ACHN (cell line): ENCODE results near the gene APOB.
"Not testable (repeated sequence)": the region's sequence is repeated elsewhere in the genome, so short reads cannot be mapped to it uniquely, and the experiment has no call there.

Source experiments
- DNase-seq: peaks from one replicate; pipeline ENCODE4 v3.0.0-alpha.2; 2015
- in situ Hi-C: cut with HindIII; loops from 2 replicates; pipeline ENCODE4 v1.10.0; 2017; ENCODE audit warnings: low sequenced_read_pairs, low pct_ligation_motif_present, low pct_unique_long_range_greater_than_20kb

APOB gene

DNA sequence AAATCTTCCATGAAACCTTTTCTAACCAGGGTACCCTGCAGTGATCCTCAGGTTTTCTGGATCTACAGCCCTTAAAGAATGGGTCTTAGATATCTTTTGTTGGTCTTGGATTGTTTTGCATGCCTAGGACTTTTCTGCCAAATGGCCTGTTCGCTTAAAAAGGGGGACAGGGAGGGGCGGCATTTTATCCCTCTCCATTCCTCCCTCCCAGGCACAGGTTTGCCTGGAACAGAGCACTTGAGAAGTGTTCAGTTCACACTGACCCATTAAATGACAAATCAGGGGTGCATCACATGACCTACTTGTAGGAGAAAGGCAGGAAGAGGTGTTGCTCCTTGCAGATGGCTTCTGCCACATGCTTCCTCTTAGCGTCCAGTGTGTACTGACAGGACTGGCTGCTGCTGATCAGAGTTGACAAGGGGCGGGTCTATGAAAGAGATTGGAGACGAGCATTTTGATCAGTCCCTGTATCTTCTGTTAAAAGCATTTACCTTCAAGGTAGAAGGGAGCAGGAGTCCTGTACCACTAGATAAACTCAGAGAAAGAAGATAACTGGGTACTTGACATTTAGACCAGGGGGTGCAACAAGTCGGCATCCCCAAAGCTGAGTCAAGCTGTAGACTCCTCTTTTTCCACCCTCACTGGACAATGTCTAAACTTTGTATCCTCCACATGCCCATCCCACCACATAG is 8.4 kb downstream of the APOB start:
- in situ Hi-C loops: no loop called here

DNA sequence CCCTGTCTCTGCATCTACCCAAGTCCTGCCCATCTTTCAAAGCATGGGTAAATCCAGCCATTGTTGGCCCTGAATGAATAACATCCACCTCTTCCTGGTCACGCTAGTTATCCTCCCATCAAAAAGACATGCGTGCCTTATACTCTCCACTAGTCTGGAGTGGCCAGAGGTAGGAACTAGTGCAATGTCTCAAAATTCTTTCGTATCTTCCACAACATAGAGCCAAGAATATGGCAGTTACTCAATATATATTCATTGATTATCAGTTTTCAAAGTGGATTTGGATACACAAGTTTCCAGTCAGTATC is 8.9 kb downstream of the APOB start:
- in situ Hi-C loops: no loop called here
- DNase-seq: no peak

More for the DNA sequence above, 8.4 kb downstream of the APOB start:
- no peak for DNase-seq

DNA sequence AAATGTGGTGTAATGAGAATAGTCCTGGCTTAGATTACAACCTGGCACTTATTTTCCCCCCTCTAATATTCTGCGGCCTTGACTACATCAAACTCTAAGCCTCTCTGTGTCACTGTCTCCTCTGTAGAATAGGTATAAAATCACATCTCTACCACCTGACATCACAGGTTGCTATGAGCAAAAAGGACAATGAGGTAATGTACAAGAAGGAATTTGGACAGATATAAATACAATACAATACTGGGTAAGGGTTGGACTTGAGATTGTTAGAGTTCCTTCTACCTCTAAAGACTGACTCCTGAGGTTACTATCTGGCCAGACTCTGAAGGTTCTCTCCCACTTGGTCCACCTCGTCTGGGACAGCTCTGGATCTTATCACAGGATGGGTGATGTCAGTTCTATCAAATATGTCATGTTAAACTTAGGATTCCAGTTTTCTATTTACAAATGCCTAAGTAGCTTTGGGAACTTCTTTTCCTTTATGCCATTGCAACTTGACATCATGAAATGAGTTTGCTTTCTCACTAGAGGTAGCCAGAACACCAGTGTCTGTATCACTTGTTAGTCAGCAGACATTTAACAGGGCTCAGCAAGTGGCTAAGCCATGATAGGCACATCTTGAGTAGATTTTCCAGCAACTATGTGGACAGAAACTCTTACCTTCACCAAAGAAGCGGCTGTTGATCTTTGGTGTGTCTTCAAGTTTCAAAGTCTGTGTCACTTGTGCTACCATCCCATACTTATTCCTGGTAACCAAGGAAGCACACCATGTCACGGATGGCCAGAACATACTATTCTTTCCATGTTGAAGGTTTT is 9.5 kb downstream of the APOB start:
- in situ Hi-C loops: no loop called here
- DNase-seq: no peak

DNA sequence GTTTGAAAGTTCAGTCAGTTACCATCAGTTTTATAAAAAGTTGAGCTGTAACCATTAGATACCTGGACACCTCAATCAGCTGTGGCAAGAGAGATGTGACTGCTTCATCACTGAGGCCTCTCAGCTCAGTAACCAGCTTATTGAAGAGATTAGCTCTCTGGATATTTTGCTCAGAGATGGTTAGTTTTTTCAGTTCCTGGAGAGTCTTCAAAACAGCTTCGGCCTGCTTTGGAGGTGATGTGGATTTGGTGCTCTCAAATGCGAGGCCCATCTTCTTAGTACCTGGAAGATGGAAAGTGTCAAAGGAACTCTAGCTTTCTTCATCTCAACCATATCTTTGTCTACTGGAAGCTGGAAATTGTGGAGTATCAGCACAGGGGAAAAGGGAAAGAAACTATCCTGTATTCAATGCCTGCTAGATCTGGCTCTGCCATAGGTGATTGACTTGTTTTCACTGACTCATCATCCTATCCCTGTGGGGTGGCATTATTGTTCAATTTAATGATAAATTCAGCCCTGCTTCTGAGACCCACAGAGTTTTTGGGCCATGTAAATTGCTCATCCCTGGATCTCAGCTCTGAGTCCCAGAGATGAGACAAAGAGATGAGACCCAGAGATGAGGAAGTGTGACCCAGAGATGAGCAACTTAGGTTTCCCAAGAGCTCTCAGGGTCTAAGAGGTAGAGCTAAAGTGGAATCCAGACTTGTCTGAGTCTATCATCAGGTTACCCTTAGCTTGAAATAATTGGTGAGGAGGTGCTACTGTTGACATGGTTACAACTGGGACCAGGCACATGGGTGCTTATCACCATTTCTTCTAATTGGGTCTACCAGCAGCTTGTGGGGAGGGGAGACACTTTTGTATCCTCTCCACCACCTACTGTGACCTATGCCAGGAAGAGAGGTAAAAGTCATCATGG is 10.4 kb downstream of the APOB start:
- DNase-seq: no peak
- in situ Hi-C loops: no loop called here

DNA sequence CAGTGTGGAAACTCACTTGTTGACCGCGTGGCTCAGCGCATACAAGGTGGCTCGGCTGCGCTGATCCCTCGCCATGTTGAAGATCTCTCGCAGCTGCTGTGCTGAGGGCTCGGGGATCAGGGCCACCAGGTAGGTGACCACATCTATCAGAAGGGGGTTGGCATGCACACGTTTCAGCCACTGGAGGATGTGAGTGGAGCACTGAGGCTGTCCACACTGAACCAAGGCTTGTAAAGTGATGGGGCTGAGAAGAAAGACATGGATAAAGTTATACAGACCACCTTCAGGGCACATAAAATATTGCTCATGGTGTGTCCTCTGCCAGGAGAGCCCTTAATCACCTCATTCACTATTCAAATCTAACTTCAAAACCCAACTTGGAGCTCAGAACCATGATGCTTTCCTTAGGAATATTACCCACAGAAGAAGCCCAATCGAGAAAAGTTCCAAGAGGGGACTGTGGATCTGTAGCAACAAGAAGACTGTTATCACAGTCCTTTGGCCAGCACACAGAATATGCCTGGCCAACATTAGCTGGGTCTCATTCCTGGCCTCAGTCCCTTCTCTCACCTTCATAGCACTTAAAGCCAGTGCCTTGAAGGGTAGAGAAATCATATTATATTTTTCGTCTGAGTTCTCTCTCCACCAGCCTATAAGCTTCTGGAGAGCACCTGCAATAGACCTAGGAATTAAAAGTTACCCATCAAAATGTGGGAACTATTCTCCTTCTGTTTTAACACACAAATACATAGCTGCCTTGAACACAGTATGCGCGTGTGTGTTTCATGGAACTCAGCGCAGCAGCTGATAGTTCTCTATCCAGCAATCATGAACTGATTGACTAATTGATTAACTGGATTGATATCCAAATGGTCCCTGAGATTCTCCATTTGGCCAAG is 11.3 kb downstream of the APOB start:
- in situ Hi-C loops: no loop called here
- DNase-seq: no peak

DNA sequence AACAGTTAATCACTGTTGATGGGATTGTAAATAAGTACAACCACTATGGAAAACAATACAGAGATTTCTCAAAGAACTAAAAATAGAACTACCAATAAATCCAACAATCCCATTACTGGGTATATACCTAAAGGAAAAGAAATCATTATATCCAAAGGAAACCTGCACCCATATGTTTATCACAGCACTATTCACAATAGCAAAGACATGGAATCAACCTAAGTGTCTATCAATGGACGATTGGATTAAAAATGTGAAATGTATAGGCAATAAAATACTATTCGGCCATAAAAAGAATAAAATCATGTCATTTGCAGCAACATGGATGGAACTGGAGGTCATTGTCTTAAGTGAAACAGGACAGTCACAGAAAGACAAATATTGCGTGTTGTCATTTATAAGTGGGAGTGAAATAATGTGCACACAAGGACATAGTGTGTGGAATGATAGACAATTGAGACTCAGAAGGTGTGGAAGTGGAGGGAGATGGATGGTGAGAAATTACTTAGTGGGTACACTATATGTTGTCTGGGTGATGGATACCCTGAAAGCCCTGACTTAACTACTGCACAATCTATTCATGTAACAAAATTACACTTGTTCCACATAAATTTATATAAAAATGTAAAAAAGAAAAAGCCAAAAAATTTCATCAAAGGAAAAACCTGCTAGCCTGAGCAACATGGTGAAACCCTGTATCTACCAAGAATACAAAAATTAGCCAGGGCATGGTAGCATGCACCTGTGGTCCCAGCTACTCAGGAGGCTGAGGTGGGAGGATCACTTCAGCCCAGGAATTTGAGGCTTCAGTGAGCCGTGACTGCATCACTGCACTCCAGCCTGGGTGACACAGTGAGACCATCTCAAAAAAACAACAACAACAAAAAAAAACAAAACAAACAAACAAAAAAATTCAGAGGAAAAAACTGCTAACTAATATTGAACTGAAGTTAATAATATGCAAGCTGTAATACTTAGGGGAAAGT is 12.6 kb downstream of the APOB start:
- no peak for DNase-seq
- in situ Hi-C loops: no loop called here

DNA sequence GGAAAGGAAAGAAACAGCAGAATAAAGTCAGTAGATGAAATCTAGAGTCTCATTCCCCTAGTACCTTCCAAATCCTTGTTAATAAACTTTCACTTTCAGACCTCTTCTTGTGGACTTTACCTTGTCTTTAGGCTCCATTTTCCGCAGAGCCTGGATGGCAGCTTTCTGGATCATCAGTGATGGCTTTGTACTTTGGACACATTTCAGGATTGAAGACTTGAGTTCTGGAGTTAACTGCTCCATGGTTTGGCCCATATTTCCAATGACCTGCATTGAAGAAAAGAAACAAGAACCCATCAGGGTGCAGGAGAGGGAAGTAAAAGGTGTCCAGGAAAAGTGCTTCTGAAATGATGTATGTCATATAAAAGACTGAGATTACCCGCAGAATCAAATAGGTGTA is 14.4 kb downstream of the APOB start:
- DNase-seq: no peak
- in situ Hi-C loops: no loop called here

DNA sequence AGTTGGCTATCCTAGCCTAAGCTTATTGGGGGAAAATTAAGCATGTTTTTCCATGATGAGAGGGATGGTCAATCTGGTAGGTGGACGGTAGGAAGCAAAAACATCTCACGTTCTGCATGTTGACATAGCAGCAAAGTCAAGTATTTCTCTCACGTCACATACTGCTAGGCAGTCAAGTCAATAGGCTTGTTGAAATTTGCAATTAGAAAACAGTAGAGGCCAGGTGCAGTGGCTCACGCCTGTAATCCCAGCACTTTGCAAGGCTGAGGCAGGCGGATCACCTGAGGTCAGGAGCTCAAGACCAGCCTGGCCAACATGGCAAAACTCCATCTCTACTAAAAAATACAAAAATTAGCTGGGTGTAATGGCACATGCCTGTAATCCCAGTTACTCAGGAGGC is 14.9 kb downstream of the APOB start:
- DNase-seq: not testable (repeated sequence)

DNA sequence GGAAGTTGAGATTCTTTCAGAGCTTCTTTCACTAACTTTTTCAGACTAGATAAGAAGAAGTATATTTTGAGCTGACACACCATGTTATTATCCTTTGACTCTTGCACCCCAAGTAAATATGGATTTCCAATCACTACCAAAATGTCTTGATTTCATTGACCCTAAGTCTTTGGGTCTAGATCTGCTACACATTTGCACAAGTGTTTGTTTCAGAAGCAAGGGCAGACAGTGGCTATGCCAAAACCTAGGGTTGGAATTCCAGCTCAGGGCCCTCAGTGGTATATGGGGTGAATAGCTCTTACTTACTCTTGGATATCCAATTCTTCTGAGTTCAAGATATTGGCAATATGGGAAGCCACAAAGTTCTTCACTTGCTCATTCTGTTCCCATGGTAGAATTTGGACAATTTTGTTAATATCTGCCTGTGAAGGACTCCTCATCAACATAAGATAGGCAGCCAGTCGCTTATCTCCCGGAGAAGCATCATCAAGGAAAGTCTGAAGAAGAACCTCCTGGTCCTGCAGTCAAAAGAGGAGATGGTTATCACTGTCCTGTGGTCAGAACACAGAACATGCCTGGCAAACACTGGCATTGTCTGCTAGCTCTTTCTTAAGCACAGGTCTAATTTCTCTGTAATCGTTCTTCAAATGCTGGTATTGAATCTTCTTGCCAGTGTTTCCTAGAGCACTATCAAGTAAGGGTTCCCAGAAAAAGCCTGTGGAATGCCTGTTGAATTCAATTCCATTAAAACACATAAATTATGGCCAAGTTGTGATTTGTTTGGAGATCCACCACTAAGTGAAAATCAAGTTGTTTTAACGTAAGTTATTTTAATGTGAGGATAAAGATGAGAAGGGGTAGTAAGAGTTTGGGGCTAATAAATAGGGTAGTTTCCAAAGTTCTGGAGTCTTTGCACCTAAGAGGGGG is 15.6 kb downstream of the APOB start:
- in situ Hi-C loops: no loop called here

More for the DNA sequence above, 14.9 kb downstream of the APOB start:
- in situ Hi-C loops: not testable (repeated sequence)

DNA sequence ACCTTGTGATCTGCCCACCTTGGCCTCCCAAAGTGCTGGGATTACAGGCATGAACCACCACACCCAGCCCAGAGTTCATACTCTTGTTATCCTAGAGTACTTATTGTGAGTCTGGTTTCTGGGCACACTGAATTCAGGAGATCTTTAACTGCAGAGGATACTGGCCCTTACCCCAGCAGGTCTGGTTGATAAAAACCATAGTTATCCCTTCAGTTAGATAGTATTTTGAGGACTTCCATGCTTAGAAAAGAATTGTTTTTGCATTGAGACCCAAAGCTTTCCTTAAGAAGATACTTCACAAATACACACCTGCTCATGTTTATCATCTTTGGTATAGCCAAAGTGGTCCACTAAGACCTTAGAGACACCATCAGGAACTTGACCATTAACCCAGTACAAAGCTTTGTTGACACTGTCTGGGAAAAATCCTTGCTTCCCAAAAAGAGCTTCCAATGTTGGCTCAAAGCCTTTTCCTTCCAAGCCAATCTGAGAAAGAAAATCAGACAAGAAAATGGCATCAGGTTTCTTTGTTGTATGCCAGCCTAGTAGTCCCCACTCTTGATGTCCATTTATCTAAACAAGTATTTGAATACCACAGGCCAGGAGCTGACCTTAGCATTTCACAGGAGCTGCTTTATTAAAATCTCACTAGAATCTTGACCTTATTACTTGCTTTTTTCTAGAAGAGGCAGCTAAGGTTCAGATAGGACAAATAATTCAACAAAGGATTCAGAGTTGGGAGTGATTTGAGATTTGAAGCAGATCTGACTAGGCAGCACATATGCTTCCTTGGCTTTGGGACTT is 17.2 kb downstream of the APOB start:
- DNase-seq: no peak
- in situ Hi-C loops: no loop called here

More for the DNA sequence above, 15.6 kb downstream of the APOB start:
- no peak for DNase-seq

DNA sequence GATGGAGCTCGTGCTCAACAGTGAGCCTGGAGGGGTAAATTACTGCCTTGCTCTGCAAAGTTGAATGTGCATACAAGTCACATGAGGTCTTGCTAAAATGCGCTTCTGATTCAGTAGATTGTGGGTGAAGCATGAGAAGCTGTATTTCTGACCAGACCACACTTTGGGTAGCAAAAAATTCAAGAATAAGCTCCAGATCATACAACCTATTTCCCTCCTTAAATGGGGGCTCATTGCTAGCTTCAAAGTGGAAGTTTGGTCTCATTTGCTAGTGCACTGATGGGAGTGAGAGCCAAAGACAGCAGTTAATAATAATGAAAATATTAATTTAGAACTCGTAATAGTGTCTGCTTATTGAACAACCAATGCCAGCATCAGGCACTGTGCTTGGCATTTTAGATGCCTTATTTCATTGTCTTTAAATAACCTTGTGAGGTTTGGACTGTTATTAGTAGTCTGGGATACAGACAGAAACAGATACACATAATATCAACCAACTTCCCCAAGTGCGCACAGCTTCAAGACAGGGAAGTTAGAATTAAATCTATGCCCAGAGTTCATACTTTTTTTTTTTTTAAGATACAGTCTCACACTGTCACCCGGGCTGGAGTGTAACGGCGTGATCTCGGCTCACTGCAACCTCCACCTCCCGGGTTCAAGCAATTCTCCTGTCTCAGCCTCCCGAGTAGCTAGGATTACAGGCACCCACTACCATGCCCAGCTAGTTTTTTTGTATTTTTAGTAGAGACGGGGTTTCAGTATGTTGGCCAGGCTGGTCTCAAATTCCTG is 18.0 kb downstream of the APOB start:
- in situ Hi-C loops: no loop called here

DNA sequence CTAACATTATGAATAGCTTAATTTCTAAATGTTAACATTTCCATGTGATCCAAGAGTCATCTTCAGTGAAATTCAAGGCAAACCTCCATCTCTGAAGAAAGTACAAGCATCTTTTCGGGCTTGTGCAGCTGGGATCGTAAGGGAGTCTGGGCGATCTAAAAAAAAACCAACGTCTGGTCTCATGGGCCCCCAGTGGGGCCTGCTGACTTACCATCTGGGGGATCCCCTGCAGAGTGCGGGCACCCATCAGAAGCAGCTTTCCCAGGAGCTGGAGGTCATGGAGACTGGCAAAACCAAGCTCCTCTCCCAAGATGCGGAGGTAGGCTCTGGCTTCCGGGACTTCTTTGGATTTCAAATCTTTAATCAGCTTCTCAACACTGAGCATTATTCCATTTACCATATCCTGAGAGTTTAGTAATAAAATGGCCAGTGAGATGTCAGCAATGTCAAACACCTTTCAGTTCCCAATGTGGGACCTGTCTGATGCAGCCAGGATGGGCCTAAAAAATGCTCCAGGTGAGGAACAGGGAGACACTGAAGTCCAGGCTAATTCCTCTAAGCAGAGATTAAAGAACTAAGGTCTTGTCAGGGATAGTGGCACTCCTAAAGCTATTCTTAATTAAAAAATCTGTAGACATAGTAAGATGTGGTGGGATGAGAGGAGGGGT is 19.0 kb downstream of the APOB start:
- in situ Hi-C loops: no loop called here
- no peak for DNase-seq

More for the DNA sequence above, 18.0 kb downstream of the APOB start:
- no peak for DNase-seq

DNA sequence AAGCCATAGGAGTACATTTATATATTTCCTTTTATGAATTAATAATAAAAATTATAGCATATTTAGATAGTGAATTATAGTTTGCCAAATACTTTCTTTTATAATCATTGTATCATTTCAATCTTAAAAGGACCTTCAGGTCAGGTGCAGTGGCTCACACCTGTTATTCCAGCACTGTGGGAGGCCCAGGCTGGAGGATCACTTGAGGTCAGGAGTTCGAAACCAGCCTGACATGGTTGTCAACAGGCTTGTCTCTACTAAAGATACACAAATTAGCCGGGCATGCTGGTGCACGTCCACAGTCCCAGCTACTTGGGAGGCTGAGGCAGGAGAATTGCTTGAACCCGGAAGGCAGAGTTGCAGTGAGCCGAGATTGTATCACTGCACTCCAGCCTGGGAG is 19.7 kb downstream of the APOB start:
- no peak for DNase-seq
- in situ Hi-C loops: no loop called here

DNA sequence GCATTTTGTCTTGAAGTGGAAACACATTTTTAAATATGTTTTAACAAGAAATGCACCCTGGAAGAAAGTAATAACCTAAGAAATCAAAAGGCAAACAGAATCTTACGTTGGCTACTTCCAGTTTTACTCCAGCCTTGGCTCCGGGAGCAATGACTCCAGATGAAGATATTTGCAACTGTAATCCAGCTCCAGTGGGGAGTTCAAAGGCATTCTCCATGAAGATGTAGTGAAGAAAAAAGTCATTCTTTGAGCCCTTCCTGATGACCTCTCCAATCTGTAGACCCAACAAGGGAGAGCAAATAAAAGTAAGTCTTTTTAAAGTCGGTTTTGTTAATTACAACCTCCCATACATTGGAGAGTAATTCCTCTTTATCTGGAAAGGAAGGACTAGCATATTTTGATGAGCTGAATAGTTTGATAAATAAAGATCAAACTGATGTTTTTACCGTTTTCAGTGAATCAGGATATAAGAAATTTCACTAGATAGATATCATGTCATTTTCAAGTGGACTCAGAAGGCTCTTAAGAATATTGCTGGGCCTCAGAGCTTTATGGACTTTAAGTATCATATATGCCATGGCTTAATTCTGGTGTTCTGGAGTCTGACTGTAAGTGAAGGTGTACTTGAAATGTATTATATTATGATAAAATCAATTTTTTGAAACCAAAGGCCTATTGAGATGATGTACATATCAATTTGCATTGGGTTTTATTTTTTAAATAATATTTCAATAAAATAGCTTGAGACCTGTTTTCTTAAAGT is 20.3 kb downstream of the APOB start:
- no peak for DNase-seq
- in situ Hi-C loops: no loop called here
